Activated B cell treated with CpG ODN at 0.5 μM for 24 hours (primary cell): ENCODE data around the gene LRRC56. TPM values are rescaled to one million over a fixed set of nuclear protein-coding genes. Genes with fewer than 3 reads are reported as not detected.

Source experiments
- ATAC-seq: fragments of 200-7000 bp; cut with Tn5 transposase; one replicate; pipeline ENCODE4 v1.10.0; 2021; ENCODE audit warnings: low read depth, mild to moderate bottlenecking, moderate library complexity
- CTCF ChIA-PET: fragments of 350-600 bp; sonication (Branson Sonifier 250); formaldehyde crosslinking; loops from one replicate; lab custom pipeline; 2021; ENCODE audit warnings: antibody characterized with exemption; lab: Charles Lee
- POLR2A ChIA-PET: fragments of 350-600 bp; sonication (Branson Sonifier 250); formaldehyde crosslinking; loops from one replicate; lab custom pipeline; 2021; ENCODE audit warnings: antibody characterized with exemption; lab: Charles Lee
- DNase-seq: peaks from one replicate; pipeline ENCODE4 v3.0.0; 2022
- H3K27ac Mint-ChIP-seq: one replicate; pipeline ENCODE4 v1.8.0; 2020; ENCODE audit warnings: mixed read lengths
- H3K27me3 Mint-ChIP-seq: one replicate; pipeline ENCODE4 v1.8.0; 2021; ENCODE audit warnings: mixed read lengths
- H3K36me3 Mint-ChIP-seq: one replicate; pipeline ENCODE4 v1.8.0; 2021; ENCODE audit warnings: low read depth, mixed read lengths
- H3K4me1 Mint-ChIP-seq: one replicate; pipeline ENCODE4 v1.8.0; 2021; ENCODE audit warnings: mixed read lengths
- H3K4me3 Mint-ChIP-seq: one replicate; pipeline ENCODE4 v1.8.0; 2020; ENCODE audit warnings: mild to moderate bottlenecking, mixed read lengths
- H3K9me3 Mint-ChIP-seq: one replicate; pipeline ENCODE4 v1.8.0; 2020; ENCODE audit warnings: mixed read lengths
- intact Hi-C: fragments of 100-400 bp; cut with micrococcal nuclease; formaldehyde crosslinking; loops from one replicate; pipeline ENCODE4 v1.15.1; 2024
- total RNA-seq: library from RNA; stranded (reverse); gene quantifications from 2 replicates; pipeline ENCODE4 v1.2.3, GENCODE V29; 2022
- TF ChIP-seq, protein P1 (sequence below): fragments of 200-600 bp; IDR thresholded peaks from one replicate; pipeline ENCODE4 v1.8.0; 2022; ENCODE audit warnings: antibody characterized with exemption, mild to moderate bottlenecking

The LRRC56 gene, protein sequence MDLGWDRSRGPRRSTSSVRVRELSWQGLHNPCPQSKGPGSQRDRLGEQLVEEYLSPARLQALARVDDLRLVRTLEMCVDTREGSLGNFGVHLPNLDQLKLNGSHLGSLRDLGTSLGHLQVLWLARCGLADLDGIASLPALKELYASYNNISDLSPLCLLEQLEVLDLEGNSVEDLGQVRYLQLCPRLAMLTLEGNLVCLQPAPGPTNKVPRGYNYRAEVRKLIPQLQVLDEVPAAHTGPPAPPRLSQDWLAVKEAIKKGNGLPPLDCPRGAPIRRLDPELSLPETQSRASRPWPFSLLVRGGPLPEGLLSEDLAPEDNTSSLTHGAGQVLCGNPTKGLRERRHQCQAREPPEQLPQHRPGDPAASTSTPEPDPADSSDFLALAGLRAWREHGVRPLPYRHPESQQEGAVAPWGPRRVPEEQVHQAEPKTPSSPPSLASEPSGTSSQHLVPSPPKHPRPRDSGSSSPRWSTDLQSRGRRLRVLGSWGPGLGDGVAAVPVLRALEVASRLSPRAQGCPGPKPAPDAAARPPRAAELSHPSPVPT
- 7.1 and 7.9 TPM in 2 replicates for total RNA-seq

DNA sequence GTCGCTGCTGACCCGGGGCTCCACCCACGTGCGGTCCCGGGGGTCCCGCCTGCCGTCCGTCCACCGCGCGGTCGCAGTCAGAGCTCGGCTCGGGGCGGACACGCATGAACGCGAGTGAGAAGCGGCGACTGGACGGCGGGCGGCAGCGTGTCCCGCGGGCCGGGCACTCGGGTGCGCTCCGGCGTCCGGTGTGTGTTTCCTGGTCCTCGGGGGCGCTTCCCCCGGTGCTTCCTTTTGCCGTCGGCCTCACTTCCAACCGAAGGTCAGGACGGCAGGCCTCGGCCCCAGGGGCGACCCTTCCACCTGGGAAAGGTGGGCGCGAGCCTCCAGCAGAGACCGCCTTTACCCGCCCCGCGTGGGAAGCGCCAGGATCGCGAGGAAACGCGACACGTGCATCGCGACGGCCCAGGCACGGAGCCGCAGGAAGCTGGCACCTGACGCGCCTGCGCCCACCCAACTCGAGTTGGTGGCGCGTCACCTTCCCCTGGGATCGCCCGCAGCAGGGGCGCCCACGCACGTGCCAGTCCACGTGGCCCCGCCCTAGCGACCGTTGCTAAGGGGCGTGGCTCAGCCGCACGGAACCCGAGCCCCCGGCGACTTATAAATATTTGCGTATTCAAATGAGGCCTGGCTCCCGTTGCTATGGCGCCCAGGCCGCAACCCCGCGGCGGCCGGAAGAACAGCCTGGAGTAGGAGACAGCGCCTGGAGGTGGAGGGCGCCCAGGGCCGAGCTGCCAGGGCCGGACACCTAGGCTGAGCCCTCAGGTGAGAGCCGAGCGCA lies at the start of gene LRRC56:
LRRC56 (plus strand) TSS at position 687 of the 781 bp plus-strand sequence. CDS start 3,158 bp downstream, outside the sequence.
- ChIA-PET CTCF (interaction anchor here (1.6 kb wide), 1 partner anchor 18 kb away, joined by 7 read pairs; no protein-coding TSS in a partner anchor), POLR2A (interaction anchor here (0.6 to 3.6 kb wide), 27 partner anchors 8 to 329 kb away, joined by 3 to 45 read pairs (median 5); partner anchors contain the start of genes ANO9, BET1L, DEAF1 and IRF7)
- Mint-ChIP-seq H3K4me1 (peaks cover 26% of the 10 kb centered on the region), H3K27ac (peak within 1 kb of the TSS; percentile 96), H3K9me3 (no peaks in the 10 kb centered on the region), H3K4me3 (peak within 1 kb of the TSS; percentile 90), H3K36me3 (peaks cover 14% of the 10 kb centered on the region), H3K27me3 (no peaks in the 10 kb centered on the region)
- intact Hi-C loops: loop anchor here (1.0 to 10.0 kb wide), 14 partner anchors 18 to 378 kb away; partner anchors contain the start of genes BET1L, CHID1, DEAF1 and LMNTD2
- DNase-seq (peak; percentile 100), ATAC-seq (peak; percentile 56)
- TF ChIP-seq, protein P1, sequence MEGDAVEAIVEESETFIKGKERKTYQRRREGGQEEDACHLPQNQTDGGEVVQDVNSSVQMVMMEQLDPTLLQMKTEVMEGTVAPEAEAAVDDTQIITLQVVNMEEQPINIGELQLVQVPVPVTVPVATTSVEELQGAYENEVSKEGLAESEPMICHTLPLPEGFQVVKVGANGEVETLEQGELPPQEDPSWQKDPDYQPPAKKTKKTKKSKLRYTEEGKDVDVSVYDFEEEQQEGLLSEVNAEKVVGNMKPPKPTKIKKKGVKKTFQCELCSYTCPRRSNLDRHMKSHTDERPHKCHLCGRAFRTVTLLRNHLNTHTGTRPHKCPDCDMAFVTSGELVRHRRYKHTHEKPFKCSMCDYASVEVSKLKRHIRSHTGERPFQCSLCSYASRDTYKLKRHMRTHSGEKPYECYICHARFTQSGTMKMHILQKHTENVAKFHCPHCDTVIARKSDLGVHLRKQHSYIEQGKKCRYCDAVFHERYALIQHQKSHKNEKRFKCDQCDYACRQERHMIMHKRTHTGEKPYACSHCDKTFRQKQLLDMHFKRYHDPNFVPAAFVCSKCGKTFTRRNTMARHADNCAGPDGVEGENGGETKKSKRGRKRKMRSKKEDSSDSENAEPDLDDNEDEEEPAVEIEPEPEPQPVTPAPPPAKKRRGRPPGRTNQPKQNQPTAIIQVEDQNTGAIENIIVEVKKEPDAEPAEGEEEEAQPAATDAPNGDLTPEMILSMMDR: no peak

DNA sequence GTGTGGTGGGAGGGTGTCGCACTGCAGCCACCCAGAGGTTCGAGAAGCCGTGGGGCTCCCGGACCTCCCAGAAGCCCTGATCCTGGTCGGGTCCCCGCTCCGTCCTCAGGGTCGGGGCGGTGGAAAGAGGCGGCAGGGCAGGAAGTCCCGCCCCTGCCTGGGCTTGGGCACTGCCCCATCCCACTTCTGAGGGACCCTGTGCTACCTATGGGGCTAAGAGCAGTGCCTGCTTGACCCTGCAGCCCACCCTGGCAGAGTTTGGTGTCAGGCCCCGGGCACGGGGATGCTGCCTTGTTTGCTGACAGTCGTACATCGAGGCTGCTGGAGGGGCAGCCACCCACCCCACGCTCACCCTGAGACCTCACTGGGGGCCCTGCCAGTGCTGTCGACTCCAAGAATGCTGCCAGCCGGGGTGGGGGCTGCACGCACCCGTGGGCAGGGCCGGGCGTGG lies 49.7 kb upstream of the LRRC56 start:
- Mint-ChIP-seq H3K4me3 (no peak overlapping the region), H3K36me3 (peaks cover 19% of the 10 kb centered on the region), H3K27ac (no peak overlapping the region), H3K9me3 (no peaks in the 10 kb centered on the region), H3K4me1 (peaks cover 1% of the 10 kb centered on the region), H3K27me3 (no peaks in the 10 kb centered on the region)
- ATAC-seq: no peak
- TF ChIP-seq, protein P1: no peak
- ChIA-PET POLR2A (no interaction called here), CTCF (no interaction called here)
- intact Hi-C loops: no loop called here
- no peak for DNase-seq

DNA sequence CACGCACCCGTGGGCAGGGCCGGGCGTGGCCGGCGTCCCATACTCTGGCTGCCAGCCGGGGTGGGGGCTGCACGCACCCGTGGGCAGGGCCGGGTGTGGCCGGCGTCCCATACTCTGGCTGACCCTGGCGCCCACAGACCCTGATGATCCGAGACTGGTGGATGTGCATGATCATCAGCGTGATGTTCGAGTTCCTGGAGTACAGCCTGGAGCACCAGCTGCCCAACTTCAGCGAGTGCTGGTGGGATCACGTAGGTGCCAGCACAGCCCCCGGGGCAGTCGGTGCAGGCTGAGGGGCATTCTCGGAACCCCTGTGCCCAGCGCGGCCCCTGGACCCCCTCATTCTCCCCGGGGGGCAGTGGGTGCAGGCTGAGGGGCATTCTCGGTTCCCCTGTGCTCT lies 49.3 kb upstream of the LRRC56 start:
- POLR2A ChIA-PET: no interaction called here

DNA sequence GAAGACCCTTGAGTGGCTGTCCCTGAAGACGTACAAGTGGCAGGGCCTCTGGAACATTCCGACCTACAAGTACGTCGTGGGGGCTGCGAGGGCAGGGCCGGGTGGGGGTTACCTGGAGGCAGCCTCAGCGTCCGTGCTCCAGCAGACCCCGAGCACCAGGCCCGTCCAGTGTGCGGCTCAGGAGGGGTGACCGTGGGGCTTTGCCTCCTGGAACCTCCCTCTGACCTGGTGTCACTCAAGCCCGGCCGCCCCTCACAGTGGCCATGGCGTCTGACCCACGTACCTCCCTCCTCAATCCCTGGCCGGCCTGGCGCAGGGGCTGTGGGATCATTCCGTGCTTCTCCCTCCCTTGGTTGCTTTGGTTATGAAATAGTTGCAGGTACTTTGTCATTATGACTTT lies 48.7 kb upstream of the LRRC56 start:
- CTCF ChIA-PET: no interaction called here
- Mint-ChIP-seq H3K9me3 (no peaks in the 10 kb centered on the region), H3K4me1 (peaks cover 4% of the 10 kb centered on the region), H3K27ac (no peak overlapping the region), H3K4me3 (no peak overlapping the region), H3K36me3 (peaks cover 25% of the 10 kb centered on the region), H3K27me3 (no peaks in the 10 kb centered on the region)
- ATAC-seq (no peak), DNase-seq (no peak)
- TF ChIP-seq, protein P1: no peak
- POLR2A ChIA-PET: no interaction called here
- intact Hi-C loops: no loop called here

More for the DNA sequence above, 49.3 kb upstream of the LRRC56 start:
- peaks cover 4% of the 10 kb centered on the region for H3K4me1 Mint-ChIP-seq
- no peaks in the 10 kb centered on the region for H3K9me3 Mint-ChIP-seq
- H3K4me3 Mint-ChIP-seq: no peak overlapping the region
- CTCF ChIA-PET: no interaction called here
- TF ChIP-seq, protein P1: no peak
- H3K27me3 Mint-ChIP-seq: no peaks in the 10 kb centered on the region
- peaks cover 22% of the 10 kb centered on the region for H3K36me3 Mint-ChIP-seq
- intact Hi-C loops: no loop called here
- no peak for DNase-seq
- no peak for ATAC-seq
- H3K27ac Mint-ChIP-seq: no peak overlapping the region
